Measurements from ENCODE around the gene THBS3. TPM values are rescaled to one million over a fixed set of nuclear protein-coding genes. Genes with fewer than 3 reads are reported as not detected.

Gene THBS3
- total and polyA plus RNA-seq, 2 of the 13 experiments (the other 11 are each of a cell fraction or from before 2014, with no cell fraction given): 0.86 to 3.6 TPM

DNA sequence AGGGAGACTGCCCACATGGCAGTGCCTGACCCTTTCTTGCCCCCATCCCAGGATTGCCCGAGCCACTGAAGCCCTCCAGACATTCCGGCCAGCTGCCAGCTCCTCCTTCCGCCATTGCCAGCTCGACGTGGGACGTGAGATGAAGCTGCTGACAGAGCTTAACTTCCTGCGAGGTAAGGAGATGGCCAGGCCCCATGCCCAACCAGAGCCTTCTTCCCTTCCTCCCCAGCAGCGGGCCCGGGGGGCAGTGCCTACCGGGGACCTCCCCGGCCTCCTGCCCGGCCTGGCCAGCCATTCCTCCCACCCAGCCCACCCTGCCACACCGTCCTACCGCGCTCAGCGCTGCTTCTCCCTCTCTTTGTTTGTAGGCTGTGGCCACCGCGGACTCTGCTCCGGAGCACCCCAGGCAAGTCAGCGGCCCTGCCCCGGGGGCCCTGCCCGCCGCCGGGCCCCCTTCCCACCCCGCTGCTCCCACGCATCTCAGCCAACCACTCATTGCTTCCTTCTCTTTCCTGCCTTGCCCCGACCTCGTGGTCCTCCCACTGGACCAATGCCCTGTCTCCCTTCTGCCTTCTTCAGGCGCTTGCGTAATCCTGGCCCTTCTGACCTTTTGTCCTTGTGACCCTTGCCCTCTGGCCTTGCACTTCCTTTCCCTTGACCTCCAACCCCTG, 29.1 kb downstream of the THBS3 start (continued):
- TF ChIP-seq GATAD1 (CRISPR knock-in tag; IDR thresholded peaks at IDR 0.05): 0 out of 2 replicates have a peak, but pooled peaks have one; percentile 19
- TF ChIP-seq MAZ (IDR thresholded peaks at IDR 0.05; ENCODE audit: borderline replicate concordance, low read depth, low read length): no peak
- 0 out of 2 replicates have a peak, but pooled peaks have one; percentile 27 for TF ChIP-seq MAZ (CRISPR knock-in tag; IDR thresholded peaks at IDR 0.05; ENCODE audit: low read depth)
- TF ChIP-seq, protein P1, sequence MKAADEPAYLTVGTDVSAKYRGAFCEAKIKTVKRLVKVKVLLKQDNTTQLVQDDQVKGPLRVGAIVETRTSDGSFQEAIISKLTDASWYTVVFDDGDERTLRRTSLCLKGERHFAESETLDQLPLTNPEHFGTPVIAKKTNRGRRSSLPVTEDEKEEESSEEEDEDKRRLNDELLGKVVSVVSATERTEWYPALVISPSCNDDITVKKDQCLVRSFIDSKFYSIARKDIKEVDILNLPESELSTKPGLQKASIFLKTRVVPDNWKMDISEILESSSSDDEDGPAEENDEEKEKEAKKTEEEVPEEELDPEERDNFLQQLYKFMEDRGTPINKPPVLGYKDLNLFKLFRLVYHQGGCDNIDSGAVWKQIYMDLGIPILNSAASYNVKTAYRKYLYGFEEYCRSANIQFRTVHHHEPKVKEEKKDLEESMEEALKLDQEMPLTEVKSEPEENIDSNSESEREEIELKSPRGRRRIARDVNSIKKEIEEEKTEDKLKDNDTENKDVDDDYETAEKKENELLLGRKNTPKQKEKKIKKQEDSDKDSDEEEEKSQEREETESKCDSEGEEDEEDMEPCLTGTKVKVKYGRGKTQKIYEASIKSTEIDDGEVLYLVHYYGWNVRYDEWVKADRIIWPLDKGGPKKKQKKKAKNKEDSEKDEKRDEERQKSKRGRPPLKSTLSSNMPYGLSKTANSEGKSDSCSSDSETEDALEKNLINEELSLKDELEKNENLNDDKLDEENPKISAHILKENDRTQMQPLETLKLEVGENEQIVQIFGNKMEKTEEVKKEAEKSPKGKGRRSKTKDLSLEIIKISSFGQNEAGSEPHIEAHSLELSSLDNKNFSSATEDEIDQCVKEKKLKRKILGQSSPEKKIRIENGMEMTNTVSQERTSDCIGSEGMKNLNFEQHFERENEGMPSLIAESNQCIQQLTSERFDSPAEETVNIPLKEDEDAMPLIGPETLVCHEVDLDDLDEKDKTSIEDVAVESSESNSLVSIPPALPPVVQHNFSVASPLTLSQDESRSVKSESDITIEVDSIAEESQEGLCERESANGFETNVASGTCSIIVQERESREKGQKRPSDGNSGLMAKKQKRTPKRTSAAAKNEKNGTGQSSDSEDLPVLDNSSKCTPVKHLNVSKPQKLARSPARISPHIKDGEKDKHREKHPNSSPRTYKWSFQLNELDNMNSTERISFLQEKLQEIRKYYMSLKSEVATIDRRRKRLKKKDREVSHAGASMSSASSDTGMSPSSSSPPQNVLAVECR (CRISPR knock-in tag; IDR thresholded peaks at IDR 0.05; ENCODE audit: borderline replicate concordance): peak; percentile 63; the same call in 1 of the 2 replicates
- TF ChIP-seq NR2C2 (CRISPR knock-in tag; IDR thresholded peaks at IDR 0.05; ENCODE audit: borderline replicate concordance): peak; percentile 98
- no peak for TF ChIP-seq SMC3 (IDR thresholded peaks at IDR 0.05; ENCODE audit: low read length)
- TF ChIP-seq, protein P2, sequence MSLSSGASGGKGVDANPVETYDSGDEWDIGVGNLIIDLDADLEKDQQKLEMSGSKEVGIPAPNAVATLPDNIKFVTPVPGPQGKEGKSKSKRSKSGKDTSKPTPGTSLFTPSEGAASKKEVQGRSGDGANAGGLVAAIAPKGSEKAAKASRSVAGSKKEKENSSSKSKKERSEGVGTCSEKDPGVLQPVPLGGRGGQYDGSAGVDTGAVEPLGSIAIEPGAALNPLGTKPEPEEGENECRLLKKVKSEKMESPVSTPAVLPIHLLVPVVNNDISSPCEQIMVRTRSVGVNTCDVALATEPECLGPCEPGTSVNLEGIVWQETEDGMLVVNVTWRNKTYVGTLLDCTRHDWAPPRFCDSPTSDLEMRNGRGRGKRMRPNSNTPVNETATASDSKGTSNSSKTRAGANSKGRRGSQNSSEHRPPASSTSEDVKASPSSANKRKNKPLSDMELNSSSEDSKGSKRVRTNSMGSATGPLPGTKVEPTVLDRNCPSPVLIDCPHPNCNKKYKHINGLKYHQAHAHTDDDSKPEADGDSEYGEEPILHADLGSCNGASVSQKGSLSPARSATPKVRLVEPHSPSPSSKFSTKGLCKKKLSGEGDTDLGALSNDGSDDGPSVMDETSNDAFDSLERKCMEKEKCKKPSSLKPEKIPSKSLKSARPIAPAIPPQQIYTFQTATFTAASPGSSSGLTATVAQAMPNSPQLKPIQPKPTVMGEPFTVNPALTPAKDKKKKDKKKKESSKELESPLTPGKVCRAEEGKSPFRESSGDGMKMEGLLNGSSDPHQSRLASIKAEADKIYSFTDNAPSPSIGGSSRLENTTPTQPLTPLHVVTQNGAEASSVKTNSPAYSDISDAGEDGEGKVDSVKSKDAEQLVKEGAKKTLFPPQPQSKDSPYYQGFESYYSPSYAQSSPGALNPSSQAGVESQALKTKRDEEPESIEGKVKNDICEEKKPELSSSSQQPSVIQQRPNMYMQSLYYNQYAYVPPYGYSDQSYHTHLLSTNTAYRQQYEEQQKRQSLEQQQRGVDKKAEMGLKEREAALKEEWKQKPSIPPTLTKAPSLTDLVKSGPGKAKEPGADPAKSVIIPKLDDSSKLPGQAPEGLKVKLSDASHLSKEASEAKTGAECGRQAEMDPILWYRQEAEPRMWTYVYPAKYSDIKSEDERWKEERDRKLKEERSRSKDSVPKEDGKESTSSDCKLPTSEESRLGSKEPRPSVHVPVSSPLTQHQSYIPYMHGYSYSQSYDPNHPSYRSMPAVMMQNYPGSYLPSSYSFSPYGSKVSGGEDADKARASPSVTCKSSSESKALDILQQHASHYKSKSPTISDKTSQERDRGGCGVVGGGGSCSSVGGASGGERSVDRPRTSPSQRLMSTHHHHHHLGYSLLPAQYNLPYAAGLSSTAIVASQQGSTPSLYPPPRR (CRISPR knock-in tag; IDR thresholded peaks at IDR 0.05; ENCODE audit: borderline replicate concordance): peak; percentile 64
- peak; percentile 39; the same call in 1 of the 2 replicates for TF ChIP-seq NR1H2 (CRISPR knock-in tag; IDR thresholded peaks at IDR 0.05; ENCODE audit: borderline replicate concordance, low read depth)
- TF ChIP-seq, protein P3, sequence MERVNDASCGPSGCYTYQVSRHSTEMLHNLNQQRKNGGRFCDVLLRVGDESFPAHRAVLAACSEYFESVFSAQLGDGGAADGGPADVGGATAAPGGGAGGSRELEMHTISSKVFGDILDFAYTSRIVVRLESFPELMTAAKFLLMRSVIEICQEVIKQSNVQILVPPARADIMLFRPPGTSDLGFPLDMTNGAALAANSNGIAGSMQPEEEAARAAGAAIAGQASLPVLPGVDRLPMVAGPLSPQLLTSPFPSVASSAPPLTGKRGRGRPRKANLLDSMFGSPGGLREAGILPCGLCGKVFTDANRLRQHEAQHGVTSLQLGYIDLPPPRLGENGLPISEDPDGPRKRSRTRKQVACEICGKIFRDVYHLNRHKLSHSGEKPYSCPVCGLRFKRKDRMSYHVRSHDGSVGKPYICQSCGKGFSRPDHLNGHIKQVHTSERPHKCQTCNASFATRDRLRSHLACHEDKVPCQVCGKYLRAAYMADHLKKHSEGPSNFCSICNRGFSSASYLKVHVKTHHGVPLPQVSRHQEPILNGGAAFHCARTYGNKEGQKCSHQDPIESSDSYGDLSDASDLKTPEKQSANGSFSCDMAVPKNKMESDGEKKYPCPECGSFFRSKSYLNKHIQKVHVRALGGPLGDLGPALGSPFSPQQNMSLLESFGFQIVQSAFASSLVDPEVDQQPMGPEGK (CRISPR knock-in tag; IDR thresholded peaks at IDR 0.05): peak; percentile 30
- 0 out of 2 replicates have a peak, but pooled peaks have one; percentile 12 for TF ChIP-seq FOXO1 (CRISPR knock-in tag; IDR thresholded peaks at IDR 0.05)
- TF ChIP-seq ZBTB3 (CRISPR knock-in tag; IDR thresholded peaks at IDR 0.05; ENCODE audit: borderline replicate concordance, low read depth): no peak
- TF ChIP-seq MTA1 (CRISPR knock-in tag; IDR thresholded peaks at IDR 0.05; ENCODE audit: borderline replicate concordance): 0 out of 2 replicates have a peak, but pooled peaks have one; percentile 41
- 0 out of 2 replicates have a peak, but pooled peaks have one; percentile 27 for TF ChIP-seq HNRNPL (IDR thresholded peaks at IDR 0.05; ENCODE audit: low read depth, low read length)
- peak; percentile 68; the same call in 1 of the 2 replicates for TF ChIP-seq SPEN (CRISPR knock-in tag; IDR thresholded peaks at IDR 0.05; ENCODE audit: low read depth)
- peak; percentile 88; the same call in 1 of the 2 replicates for TF ChIP-seq CEBPB (IDR thresholded peaks at IDR 0.05; ENCODE audit: borderline replicate concordance, low read depth, low read length)
